Fibroblast of villous mesenchyme (primary cell): ENCODE results near the gene UBE4B. TPM values are rescaled to one million over a fixed set of nuclear protein-coding genes. Genes with fewer than 3 reads are reported as not detected.

Experiments
- DNase-seq: peaks from one replicate; pipeline ENCODE4 v3.0.0-alpha.2; 2010; ENCODE audit warnings: low read depth
- H3K4me3 ChIP-seq: 2 replicates; pipeline ENCODE4 v1.5.1; 2011; ENCODE audit warnings: low read depth, mild to moderate bottlenecking, low read length
- small RNA-seq: library from RNA; depleted of rRNA; stranded (forward); fragments of <200 nt; gene quantifications from one replicate; pipeline ENCODE3, GENCODE V24; 2012
- total RNA-seq: library from RNA; depleted of rRNA; stranded (reverse); fragments of >200 nt; gene quantifications from 2 replicates; pipeline ENCODE4 v1.2.3, GENCODE V29; 2012
- TF ChIP-seq, protein P1 (sequence below): IDR thresholded peaks from 2 replicates; pipeline ENCODE4 v1.5.1; 2012; ENCODE audit warnings: low read depth, mild to moderate bottlenecking, low read length; ENCODE audit not compliant: insufficient read depth

Gene UBE4B
- total RNA-seq, 1 donor, result 47.9 TPM

DNA sequence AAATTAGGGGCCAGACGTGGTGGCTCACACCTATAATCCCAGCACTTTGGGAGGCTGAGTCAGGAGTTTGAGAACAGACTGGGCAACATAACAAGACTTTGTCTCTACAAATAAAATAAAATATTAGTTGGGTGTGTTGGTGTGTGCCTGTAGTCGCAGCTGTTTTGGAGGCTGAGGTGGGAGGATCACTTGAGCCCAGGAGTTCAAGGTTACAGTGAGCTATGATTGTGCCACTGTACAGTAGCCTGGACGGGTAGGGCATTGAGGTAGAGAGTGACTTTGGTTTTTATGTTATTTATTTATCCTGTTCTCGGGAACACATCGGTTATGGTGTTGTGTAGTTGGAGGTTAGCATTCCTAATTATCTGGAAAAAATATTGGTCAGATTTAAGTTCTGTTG, 197.1 kb downstream of the UBE4B start:
- TF ChIP-seq, protein P1, sequence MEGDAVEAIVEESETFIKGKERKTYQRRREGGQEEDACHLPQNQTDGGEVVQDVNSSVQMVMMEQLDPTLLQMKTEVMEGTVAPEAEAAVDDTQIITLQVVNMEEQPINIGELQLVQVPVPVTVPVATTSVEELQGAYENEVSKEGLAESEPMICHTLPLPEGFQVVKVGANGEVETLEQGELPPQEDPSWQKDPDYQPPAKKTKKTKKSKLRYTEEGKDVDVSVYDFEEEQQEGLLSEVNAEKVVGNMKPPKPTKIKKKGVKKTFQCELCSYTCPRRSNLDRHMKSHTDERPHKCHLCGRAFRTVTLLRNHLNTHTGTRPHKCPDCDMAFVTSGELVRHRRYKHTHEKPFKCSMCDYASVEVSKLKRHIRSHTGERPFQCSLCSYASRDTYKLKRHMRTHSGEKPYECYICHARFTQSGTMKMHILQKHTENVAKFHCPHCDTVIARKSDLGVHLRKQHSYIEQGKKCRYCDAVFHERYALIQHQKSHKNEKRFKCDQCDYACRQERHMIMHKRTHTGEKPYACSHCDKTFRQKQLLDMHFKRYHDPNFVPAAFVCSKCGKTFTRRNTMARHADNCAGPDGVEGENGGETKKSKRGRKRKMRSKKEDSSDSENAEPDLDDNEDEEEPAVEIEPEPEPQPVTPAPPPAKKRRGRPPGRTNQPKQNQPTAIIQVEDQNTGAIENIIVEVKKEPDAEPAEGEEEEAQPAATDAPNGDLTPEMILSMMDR, result no peak
- DNase-seq, result no peak
- no peak overlapping the region for H3K4me3 ChIP-seq

Small RNA genes lying within 50 kb of the gene (small RNA-seq; reads per million reads assigned to genes)
- not detected for gene MIR1273D
- not detected for gene RNU6-828P

Other genes with a start within 250 kb of the UBE4B start
- 90.2 and 126 TPM in 2 replicates for gene CLSTN1, start 209.0 kb upstream of the UBE4B start, total RNA-seq
- gene CTNNBIP1, start 122.7 kb upstream of the UBE4B start, total RNA-seq, result 13.4 and 20.3 TPM in 2 replicates
- 28.7 and 37.6 TPM in 2 replicates for gene LZIC, start 89.6 kb upstream of the UBE4B start, total RNA-seq
- 7.1 and 13.8 TPM in 2 replicates for gene NMNAT1, start 89.5 kb upstream of the UBE4B start, total RNA-seq
- gene RBP7, start 35.7 kb upstream of the UBE4B start, total RNA-seq, result 0.43 TPM in 1 of 2 replicates, not detected in the other
- gene KIF1B, start 177.6 kb downstream of the UBE4B start, total RNA-seq, result 24.8 and 36.3 TPM in 2 replicates